ENCODE measurements around the gene GFER.
"Not testable (repeated sequence)": the region's sequence is repeated elsewhere in the genome, so short reads cannot be mapped to it uniquely, and the experiment has no call there.

Gene GFER

DNA sequence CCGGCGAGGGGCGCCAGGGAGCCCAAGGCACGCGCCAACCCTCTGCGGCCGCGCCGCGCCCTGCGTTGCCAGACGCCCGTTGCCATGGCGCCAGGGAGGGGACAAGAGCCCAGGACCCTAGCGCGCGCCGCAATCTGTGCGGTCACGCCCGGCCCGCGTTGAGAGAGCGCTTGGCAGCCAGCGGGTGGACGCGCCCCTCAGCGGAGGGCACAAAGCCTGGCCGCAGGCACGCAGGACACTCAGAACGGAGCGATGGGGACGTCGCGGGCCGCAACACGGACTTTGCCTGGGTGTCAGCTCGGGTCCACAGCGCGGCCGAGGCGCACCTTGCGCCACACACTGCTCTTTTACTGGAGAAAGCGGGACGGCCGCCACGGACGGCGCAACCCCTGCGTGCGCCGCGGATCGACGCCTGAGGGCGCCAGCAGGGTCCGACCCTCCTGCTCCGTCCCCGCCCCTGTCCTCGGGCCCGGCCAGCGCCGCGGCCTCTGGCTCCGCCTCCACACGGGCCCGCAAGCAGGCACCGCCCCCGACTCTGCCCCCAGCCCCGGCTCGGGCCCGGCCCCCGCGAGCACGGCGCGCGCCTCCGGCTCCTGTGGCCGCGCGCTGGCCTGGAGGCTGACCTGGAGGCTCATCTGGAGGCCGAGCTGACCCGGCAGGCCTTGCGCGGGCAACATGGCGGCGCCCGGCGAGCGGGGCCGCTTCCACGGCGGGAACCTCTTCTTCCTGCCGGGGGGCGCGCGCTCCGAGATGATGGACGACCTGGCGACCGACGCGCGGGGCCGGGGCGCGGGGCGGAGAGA is at the start of gene GFER:
TSS of gene GFER (plus strand) at position 650 of the 803 bp plus-strand sequence. CDS start at position 676, 26 bp downstream.
- DNase-seq: peak; percentile 83

GRCh38 chr16:1936945-1937479 is 47.0 kb upstream of the GFER start:
- no peak for DNase-seq

DNA sequence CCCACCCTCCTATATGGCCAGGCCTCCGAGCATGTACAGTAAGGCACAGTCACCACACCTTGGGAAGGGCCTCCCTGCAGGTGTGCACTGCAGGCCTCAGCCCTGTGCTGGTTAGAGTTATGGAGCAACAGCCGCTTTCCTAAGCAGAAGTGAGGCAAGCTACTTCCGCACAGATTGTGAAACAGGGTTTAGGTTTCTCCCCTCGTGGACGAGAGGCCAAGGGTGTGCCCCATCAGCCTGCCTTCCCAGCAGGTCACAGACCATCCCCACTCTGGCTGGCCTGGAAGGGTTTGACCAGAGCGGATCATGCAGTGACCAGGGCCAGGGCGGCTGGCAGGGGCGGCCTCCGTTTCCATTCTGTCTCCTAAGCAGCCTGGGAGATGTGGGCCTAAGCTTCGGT is 45.7 kb upstream of the GFER start:
- DNase-seq: peak; percentile 55

DNA sequence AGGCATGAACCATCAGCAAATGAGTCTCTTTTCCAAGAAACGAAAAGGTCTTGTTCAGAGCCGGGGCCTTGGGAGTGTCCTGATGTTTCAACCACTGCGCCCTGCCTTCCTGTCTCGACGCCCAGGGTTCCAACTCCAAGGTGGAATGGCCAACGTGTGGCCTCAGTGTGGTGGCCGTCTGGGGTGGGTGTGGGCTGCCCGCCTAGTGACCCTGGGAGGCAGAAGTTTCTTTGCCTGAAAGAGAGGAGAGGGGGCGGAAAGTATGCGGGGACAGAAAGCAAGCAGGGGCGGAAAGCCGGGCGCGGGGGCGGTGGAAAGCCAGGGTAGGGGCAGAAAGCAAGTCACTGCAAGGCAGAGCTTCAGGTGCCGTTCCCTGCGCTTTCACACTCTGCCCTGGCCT is 45.1 kb upstream of the GFER start:
- DNase-seq: no peak

GRCh38 chr16:1939833-1940232 is 44.2 kb upstream of the GFER start:
- DNase-seq: not testable (repeated sequence)

DNA sequence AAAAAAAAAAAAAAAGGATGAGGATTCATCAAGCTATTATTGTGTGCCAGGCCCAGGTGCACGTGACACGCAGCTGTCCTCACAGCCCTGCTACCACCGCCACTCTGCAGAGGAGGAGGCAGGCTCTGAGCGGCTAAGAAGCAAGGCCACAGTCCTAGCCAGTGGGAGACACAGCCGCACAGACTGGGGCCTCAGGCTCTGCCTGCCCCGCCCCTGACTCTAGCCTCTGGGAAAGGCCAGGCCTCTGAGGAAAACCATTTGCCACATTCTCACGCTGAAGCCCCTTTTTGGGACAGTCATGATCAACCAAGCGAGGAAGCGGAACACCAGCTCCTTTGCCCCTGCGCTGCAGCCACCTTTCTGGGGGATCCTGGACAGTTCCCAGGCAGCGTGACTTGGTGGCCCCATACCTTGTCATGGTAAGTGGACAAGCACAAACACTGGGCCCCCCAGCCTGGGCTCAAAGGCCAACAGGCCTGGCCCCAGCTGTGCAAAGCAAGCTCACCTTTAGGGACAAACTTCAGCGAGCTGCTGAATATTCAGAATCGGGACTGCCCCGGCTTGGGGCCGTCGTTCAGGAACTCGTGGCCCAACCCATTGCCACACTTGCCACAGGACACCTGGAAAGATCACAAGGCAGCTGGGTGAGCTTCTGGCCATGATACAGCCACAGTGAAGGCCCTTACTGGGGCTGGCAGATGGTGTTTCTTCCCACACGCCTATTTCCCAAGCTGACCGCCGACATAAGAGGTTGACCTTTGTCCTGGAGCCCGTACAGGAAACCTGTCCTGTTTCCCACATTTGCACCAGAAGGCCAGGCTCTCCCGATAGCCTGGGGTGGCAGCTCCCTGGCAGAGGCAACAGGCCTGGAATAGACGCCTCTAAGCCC is 43.5 kb upstream of the GFER start:
- DNase-seq: no peak

DNA sequence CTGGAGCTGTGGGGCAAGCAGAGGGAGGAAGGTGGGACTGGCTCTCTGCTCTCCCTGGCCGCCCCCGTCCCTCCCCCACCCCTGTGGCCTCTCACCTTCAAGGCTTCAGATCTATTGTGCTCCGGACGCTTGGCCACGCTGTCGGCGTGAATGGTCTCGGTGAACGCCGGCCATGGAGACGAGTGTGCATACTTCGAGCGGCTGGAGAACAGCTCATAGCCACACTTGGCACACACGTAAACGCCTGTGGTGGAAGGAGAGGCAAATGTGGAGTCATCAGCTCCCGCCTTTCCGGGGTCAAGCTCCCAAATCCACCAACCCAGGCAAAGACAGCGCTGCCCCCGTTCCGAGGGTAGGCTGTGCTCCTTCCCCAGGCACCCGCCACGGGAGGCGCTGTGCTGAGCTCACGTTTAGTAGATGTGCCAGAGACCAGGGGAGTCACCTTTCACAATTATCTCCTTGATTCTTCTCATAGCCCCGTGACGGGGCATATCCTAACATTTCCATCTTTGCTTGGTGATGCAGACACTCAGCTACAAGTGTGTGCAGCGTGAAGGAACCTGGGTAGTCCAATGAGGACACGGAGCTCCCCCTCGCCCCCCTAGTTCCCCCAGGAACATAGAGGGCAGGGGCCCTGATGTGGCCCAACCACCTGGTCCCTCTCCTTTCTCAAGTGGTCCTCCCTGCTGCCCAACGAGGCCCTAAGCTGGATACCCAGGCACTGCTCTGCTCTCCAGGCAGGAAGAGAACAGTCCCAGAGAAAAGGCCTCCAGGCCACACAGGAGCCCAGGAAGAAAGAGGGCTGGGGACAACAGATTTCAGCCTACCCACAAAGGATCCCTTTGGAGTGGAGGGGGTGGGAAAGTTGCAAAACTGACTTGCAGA is 42.6 kb upstream of the GFER start:
- no peak for DNase-seq

DNA sequence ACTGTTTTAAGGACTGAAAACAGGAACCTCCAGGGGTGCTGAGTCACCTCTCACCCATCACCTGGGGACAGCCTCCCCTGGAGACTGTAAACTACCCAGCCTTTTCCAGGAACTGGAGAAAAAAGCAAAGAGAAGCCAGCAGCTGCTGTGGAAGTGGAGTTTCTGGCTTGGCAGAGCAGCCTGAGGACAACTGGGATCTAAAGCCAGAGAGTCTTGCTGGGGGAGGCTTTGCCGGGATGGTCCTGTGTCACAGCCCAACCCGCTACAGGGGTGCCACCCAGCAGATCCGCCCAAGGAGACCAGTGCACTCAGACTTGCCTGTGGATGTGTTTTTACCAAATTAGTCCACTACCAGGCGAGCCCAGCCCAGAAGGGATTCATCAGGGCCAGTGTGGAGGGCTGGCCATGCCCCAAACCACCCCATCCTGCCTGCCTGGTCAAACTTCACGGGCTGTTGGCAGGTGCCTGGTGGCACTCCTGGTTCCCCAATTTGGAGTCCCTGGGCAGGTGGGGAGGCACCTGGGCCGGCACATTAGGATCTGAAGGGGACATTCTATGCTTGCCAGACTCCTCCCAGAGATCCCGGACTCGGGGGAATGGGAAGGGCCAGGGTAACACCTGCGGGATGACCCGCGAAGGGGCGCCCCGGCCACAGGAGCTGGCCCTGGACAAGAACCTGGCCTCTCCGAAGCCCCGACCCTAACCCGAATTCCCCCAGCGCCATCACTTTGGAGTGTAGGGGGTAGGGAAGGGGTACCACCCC is 41.8 kb upstream of the GFER start:
- DNase-seq: peak; percentile 67

GRCh38 chr16:1942810-1943726 is 40.9 kb upstream of the GFER start, which contains the start of gene MSRB1:
Gene MSRB1 (minus strand): TSS chr16:1943199. CDS start chr16:1943156, 43 bp downstream.
- DNase-seq: peak; percentile 99

GRCh38 chr16:1944612-1945199 is 39.3 kb upstream of the GFER start:
- no peak for DNase-seq

DNA sequence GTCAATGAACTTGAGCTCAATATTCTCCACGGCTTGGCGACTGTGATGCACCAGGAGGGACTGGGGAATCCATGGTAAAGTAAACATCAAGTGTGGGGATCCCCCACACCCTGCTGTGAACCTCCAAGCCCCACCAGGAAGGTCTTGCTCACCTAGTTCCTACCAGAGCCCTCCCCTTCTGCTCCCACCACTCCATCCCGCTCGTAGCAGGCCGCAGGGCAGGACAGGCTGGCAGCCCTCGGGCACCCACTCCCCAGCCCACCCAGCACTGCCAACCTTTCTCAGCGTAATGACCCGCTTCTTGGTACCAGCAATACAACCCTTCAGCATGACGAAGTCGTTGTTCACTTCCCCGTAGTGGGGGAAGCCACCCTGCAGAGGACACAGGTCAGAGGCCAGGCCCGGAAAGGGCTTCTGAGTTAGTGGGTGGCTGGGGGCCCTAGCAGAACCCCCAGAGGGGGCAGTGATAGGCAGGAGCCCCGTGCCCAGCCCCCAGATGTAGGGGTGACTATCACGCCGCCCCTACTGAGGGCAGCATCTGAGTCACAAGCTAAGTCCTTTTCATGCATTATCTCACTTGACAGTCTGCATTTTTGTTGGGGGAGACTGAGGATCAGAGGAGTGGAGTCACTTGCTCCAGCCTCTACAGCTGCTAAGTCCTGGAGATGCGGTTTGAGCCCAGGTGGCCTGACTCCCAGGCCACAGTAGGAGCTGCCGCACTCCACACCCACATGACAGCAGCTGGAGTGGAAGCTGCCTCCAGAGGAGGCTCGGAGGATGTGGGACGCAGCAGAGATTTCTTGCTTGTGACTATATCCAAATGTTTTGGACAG is 38.2 kb upstream of the GFER start:
- no peak for DNase-seq

DNA sequence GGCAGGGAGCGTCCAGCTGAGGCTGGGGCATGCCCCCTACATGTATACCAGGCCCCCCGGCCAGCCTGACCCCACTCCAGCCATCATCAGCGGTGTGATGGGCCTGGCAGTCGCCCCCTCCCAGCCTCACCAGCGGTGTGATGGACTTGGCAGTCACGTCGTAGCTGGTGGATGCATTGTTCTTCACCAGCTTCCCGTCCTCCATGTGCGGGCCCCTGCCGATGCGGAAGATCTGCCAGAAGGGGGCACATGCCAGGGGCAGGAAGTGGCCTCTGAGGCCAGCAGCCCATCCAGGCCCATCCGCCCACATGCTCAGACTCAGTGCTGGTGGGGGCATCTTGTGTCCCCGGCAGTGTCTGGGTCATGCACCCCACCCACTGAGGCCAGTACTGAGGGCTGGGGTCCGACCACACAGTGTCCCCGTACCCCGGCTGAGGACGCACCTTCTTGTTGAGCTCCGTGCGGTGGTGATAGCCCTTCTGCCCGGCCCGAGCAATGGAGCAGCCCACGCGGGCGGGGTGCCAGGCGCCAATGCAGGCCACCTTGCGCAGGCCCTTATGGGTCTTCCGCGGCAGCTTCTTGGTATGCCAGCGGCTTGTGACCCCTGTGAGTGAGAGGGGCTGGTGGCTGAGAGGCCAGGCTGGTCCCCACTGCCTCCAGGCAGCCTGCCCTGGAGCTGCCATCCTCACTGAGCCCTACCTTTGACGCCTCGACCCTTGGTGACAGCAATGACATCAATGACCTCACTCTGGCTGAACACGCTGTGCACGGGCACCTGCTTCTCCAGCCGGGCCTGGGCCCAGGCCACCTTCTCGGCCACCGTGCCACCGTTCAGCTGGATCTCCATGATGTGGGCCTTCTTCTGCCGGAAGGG is 37.3 kb upstream of the GFER start:
- DNase-seq: no peak

- no peak for DNase-seq
Measured at GRCh38 chr16:1947369-1947670, 36.7 kb upstream of the GFER start.

- DNase-seq: no peak
Measured at GRCh38 chr16:1949507-1949906, 34.5 kb upstream of the GFER start.

- no peak for DNase-seq
Measured at GRCh38 chr16:1950047-1950446, 33.9 kb upstream of the GFER start.

DNA sequence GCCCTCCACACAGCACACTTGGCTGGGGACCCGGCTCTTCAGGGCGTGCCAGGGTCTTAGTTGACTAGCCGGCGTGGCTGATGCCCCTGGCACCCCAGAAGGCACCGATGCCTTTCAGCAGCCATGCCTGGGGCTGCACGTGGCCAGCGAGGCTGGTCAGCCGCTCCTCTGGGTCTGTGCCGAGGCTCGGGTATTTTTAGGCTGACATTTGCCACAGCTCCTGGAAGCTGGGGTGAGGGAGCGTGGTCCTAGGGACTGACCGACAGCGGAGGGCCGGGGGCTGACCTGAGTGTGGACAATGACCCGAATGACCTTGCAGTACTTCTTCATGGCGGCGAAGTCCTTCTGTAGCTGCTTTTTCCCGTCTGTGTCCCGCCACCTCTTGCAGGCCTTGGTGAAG is 33.4 kb upstream of the GFER start:
- no peak for DNase-seq

- DNase-seq: no peak
Measured at GRCh38 chr16:1953734-1954133, 30.3 kb upstream of the GFER start.

DNA sequence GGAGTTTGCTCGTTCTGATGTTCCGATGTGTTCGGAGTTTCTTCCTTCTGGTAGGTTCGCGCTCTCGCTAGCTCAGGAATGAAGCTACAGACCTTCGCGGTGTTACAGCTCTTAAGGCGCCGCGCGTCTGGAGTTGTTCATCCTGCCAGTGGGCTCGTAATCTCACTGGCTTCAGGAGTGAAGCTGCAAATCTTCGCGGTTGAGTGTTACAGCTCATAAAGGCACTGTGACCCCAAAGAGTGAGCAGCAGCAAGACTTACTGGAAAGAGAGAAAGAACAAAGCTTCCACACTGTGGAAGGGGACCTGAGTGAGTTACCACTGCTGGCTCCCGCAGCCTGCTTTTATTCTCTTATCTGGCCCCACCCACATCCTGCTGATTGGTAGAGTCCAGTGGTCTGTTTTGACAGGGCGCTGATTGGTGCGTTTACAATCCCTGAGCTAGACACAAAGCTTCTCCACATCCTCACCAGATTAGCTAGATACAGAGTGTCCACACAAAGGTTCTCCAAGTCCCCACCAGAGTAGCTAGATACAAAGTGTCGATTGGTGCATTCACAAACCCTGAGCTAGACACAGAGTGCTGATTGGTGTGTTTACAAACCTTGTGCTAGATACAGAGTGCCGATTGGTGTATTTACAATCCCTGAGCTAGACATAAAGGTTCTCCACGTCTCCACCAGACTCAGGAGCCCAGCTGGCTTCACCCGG is 26.4 kb upstream of the GFER start:
- DNase-seq: not testable (repeated sequence)

Measured in CD4-positive, alpha-beta T cell treated with Interferon gamma for 1 hour (primary cell).